ENCODE results near the gene MRPL14. TPM values are rescaled to one million over a fixed set of nuclear protein-coding genes. Genes with fewer than 3 reads are reported as not detected.

MRPL14 gene
- total and polyA plus RNA-seq, 10 of the 15 experiments (the other 5 are each of a cell fraction or from before 2014, with no cell fraction given) = 80.5 to 294 (median 122) TPM

GRCh38 chr6:44111434-44112417 is 15.5 kb downstream of the MRPL14 start:
- ChIA-PET CTCF (interaction anchor here (0.8 to 2.4 kb wide), 8 partner anchors 10 to 338 kb away, joined by 3 to 19 read pairs (median 4); no protein-coding TSS in a partner anchor), SMC1A (ENCODE audit: uncharacterized antibody, unreplicated experiment) (interaction anchor here (0.9 to 1.9 kb wide), 3 partner anchors 10 to 155 kb away, joined by 3 to 5 read pairs (median 3); no protein-coding TSS in a partner anchor), POLR2A (interaction anchor here (0.6 kb wide), 1 partner anchor 150 kb away, joined by 4 read pairs; no protein-coding TSS in a partner anchor), RAD21 (ENCODE audit: unreplicated experiment) (interaction anchor here (0.6 to 0.8 kb wide), 2 partner anchors 15 to 27 kb away, joined by 3 to 4 read pairs; no protein-coding TSS in a partner anchor)
- 63% methylated on average over 6 of the region's 6 CpGs for WGBS (ENCODE audit: insufficient coverage, insufficient replicate concordance, low lambda C conversion rate, missing lambda C conversion rate)
- Histone ChIP-seq H3K4me2 (ENCODE audit: control insufficient read depth, insufficient read depth) (no peak overlapping the region), H4K20me1 (ENCODE audit: control insufficient read depth, insufficient read depth) (no peaks in the 10 kb centered on the region), H3K9ac (ENCODE audit: control insufficient read depth, insufficient read depth, low read length) (no peak overlapping the region), H3K9me3 (replicated peaks; ENCODE audit: control insufficient read depth, insufficient read depth, low read length) (no peaks in the 10 kb centered on the region), H3K4me3 (no peak overlapping the region), H3K27me3 (replicated peaks in 1 of 2; ENCODE audit: control insufficient read depth in 2 of 2, insufficient read depth in 2 of 2, low read length in 1 of 2) (no peaks in the 10 kb centered on the region), H3K27ac (ENCODE audit: control insufficient read depth, insufficient read depth) (no peak overlapping the region), H3K4me1 (ENCODE audit: control insufficient read depth, insufficient read depth, low read length) (no peaks in the 10 kb centered on the region), H3K79me2 (ENCODE audit: control insufficient read depth, insufficient read depth, low read length) (peaks cover 8% of the 10 kb centered on the region), H3K36me3 (ENCODE audit: control insufficient read depth in 2 of 2, insufficient read depth in 2 of 2, low read length in 1 of 2) (peaks cover 23 to 35% of the 10 kb centered on the region in 2 experiments), H2AFZ (ENCODE audit: control insufficient read depth, low read depth, low read length) (no peak overlapping the region)
- BruUV-seq (replicated peaks) = TSS peak; percentile 12
- TF ChIP-seq ZZZ3 (IDR thresholded peaks at IDR 0.05; ENCODE audit: control insufficient read depth, insufficient read length, low read depth) = no peak
- no peak for TF ChIP-seq WRNIP1 (IDR thresholded peaks at IDR 0.05; ENCODE audit: borderline replicate concordance, low read depth, low read length)
- TF ChIP-seq JUNB (IDR thresholded peaks at IDR 0.05) = no peak
- no peak for TF ChIP-seq BHLHE40 (IDR thresholded peaks at IDR 0.05; ENCODE audit: borderline replicate concordance in 1 of 2, low read depth in 2 of 2, low read length in 1 of 2)
- no peak for TF ChIP-seq NFIC (IDR thresholded peaks at IDR 0.05; ENCODE audit: low read depth, low read length)
- TF ChIP-seq RELB (IDR thresholded peaks at IDR 0.05; ENCODE audit: low read depth) = no peak
- no peak for TF ChIP-seq HDGF (IDR thresholded peaks at IDR 0.05)
- TF ChIP-seq USF1 (IDR thresholded peaks at IDR 0.05; ENCODE audit: borderline replicate concordance, extremely low read length, insufficient read depth, low read depth, low read length) = no peak
- TF ChIP-seq, protein P1, sequence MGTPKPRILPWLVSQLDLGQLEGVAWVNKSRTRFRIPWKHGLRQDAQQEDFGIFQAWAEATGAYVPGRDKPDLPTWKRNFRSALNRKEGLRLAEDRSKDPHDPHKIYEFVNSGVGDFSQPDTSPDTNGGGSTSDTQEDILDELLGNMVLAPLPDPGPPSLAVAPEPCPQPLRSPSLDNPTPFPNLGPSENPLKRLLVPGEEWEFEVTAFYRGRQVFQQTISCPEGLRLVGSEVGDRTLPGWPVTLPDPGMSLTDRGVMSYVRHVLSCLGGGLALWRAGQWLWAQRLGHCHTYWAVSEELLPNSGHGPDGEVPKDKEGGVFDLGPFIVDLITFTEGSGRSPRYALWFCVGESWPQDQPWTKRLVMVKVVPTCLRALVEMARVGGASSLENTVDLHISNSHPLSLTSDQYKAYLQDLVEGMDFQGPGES (IDR thresholded peaks at IDR 0.05) = no peak
- no peak for TF ChIP-seq ZBED1 (IDR thresholded peaks at IDR 0.05; ENCODE audit: borderline replicate concordance)
- TF ChIP-seq SMARCA5 (IDR thresholded peaks at IDR 0.05) = no peak
- TF ChIP-seq IKZF1 (conservative IDR thresholded peaks at IDR 0.05) = no peak
- no peak for TF ChIP-seq TCF12 (IDR thresholded peaks at IDR 0.05; ENCODE audit: low read depth, low read length)
- TF ChIP-seq SIN3A (IDR thresholded peaks at IDR 0.05; ENCODE audit: low read depth, low read length) = no peak
- no peak for TF ChIP-seq E2F4 (IDR thresholded peaks at IDR 0.05; ENCODE audit: low read depth, low read length)
- no peak for TF ChIP-seq CHD2 (IDR thresholded peaks at IDR 0.05; ENCODE audit: borderline replicate concordance, low read depth, low read length)
- TF ChIP-seq FOS (IDR thresholded peaks at IDR 0.05; ENCODE audit: borderline replicate concordance, extremely low read depth, insufficient read length) = no peak
- TF ChIP-seq NRF1 (conservative IDR thresholded peaks at IDR 0.05; ENCODE audit: low read depth, low read length) = no peak
- no peak for TF ChIP-seq POLR2A (IDR thresholded peaks at IDR 0.05; ENCODE audit: low read depth, low read length)
- no peak for TF ChIP-seq PML (IDR thresholded peaks at IDR 0.05; ENCODE audit: low read length)
- no peak for DNase-seq (ENCODE audit: low read depth, low spot score)
- in situ Hi-C loops (cut with MboI) (no loop called here), intact Hi-C loops (cut with micrococcal nuclease; ENCODE audit: unreplicated experiment) (no loop called here)
- no peak for ATAC-seq
- FAIRE-seq = no peak

Measured in GM12878 (cell line).